Measurements from ENCODE around the gene ATP6V1C2. TPM values are rescaled to one million over a fixed set of nuclear protein-coding genes. Genes with fewer than 3 reads are reported as not detected.
A peak's percentile ranks its signal among the peaks of the same experiment; 100 is the strongest.

Gene ATP6V1C2, protein sequence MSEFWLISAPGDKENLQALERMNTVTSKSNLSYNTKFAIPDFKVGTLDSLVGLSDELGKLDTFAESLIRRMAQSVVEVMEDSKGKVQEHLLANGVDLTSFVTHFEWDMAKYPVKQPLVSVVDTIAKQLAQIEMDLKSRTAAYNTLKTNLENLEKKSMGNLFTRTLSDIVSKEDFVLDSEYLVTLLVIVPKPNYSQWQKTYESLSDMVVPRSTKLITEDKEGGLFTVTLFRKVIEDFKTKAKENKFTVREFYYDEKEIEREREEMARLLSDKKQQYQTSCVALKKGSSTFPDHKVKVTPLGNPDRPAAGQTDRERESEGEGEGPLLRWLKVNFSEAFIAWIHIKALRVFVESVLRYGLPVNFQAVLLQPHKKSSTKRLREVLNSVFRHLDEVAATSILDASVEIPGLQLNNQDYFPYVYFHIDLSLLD
- not detected in 2 replicates for total RNA-seq

DNA sequence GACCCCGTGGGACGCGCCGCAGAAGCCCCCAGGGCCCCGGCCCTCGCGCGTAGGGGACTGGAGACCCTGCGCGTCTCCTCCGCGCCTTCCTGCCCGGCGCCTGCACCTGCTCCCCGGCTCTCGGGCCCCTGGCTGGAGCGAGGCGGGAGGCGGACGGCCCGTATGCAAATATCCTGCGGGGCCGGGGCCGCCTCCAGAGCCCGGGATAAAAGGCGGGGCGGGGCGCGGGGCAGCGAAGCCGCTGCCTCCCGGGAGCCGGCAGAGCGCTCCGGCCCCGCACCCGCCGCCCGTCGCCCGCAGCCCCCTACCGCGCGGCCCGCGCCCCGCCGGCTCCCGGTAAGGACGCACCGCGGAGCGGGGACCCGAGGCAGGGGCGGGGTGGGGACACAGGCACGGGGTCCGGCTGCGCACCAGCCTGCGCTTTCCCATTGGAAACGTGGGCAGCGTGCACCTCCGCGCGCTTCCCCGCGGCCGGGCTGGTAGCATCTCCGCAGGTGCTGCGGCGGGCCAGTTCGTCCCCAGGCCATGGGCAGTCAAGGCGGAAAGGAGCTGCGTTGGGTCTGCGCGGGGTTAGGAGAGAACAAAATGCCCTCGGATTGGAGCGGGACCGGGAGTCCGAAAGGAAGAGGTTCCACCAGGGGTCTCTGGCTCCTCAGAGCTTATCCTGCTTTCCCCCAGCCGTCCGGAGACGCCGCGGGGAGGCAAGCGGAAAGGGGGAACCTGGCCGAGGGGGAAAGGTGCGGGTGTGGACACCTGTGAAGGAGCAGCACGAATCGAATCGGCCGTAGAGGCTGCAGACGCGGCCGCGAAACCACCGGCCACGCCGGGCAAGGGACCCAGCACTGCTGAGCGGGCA, at the start of gene ATP6V1C2:
TSS of gene ATP6V1C2 (plus strand) at position 235 of the 856 bp plus-strand sequence. CDS start 1,220 bp downstream, outside the sequence.
- no peak for TF ChIP-seq CTCF (conservative IDR thresholded peaks at IDR 0.05; ENCODE audit: low read depth, low read length)
- DNase-seq (ENCODE audit: low read depth) = no peak
- peak within 1 kb of the TSS; percentile 41 for H3K4me3 ChIP-seq (ENCODE audit: low read depth, low read length)

DNA sequence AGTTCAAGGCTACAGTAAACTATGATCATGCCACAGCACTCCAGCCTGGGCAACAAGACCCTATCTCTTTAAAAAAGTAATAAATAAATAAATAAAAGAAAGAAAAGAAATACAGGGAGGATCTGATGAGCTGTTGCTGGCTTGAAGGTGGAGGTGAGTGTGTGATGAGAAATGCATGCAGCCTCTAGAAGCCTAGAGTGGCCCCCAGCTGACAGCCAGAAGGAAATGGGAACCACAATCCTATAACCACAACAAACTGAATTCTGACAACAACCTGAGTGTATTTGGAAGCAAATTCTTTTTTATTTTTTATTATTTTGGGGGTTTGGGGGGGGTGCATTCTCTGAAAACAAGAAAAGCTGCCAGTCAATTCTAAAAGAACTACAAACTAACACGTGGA, 46.3 kb upstream of the ATP6V1C2 start:
- no peak for TF ChIP-seq CTCF (conservative IDR thresholded peaks at IDR 0.05; ENCODE audit: low read depth, low read length)
- DNase-seq (ENCODE audit: low read depth) = no peak
- H3K4me3 ChIP-seq (ENCODE audit: low read depth, low read length) = no peak overlapping the region

DNA sequence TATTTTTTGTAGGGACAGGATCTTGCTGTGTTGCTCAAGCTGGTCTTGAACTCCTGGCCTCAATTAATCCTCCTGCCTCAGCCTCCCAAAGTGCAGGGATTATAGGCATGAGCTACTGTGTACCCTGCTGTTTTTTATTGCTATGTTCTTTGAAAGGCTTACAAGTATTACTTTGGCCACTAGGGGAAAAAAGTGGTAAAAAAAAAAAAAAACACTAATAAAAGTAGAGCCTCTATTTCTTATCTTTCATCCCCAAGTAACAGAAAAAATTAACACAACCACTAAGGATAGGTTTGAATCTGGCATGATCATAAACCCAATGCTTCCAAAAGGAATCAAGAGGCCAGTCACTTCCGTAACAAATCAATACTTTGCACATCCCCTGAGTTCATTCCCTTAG, 43.2 kb upstream of the ATP6V1C2 start:
- no peak overlapping the region for H3K4me3 ChIP-seq (ENCODE audit: low read depth, low read length)
- TF ChIP-seq CTCF (conservative IDR thresholded peaks at IDR 0.05; ENCODE audit: low read depth, low read length) = peak; percentile 36
- DNase-seq (ENCODE audit: low read depth) = no peak

DNA sequence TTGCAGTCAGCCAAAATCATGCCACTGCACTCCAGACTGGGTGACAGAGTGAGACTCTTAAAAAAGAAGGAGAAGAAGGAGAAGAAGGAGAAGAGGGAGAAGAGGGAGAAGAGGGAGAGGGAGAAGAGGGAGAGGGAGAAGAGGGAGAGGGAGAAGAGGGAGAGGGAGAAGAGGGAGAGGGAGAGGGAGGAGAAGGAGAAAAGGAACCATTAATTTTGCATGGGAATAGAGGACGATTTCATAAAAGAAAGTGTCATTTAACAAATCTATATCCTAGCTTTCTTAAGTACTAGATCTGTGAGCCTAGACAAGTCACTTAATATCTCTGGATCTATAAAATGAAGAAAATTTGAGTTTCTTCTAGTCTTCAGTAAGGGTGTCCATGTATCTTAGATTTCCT, 41.2 kb upstream of the ATP6V1C2 start:
- no peak for TF ChIP-seq CTCF (conservative IDR thresholded peaks at IDR 0.05; ENCODE audit: low read depth, low read length)
- no peak overlapping the region for H3K4me3 ChIP-seq (ENCODE audit: low read depth, low read length)
- DNase-seq (ENCODE audit: low read depth) = no peak

DNA sequence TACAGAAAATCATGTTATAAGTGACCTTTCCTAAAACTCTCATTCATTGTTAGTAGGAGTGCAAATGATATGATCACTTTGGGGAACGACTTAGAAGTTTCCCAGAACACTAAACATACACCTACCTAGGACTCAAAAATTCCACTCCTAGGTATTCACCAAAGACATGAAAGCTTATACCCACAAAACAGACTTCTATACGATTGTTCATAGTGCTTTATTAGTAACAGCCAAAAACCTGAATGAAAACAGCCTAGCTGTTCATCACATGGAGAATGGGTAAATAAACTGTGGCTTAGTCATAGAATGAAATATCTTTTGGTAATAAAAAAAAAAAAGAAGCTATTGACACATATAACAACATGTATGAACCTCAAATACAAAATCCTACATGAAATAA, 40.5 kb upstream of the ATP6V1C2 start:
- no peak for TF ChIP-seq CTCF (conservative IDR thresholded peaks at IDR 0.05; ENCODE audit: low read depth, low read length)
- no peak for DNase-seq (ENCODE audit: low read depth)
- H3K4me3 ChIP-seq (ENCODE audit: low read depth, low read length) = no peak overlapping the region

DNA sequence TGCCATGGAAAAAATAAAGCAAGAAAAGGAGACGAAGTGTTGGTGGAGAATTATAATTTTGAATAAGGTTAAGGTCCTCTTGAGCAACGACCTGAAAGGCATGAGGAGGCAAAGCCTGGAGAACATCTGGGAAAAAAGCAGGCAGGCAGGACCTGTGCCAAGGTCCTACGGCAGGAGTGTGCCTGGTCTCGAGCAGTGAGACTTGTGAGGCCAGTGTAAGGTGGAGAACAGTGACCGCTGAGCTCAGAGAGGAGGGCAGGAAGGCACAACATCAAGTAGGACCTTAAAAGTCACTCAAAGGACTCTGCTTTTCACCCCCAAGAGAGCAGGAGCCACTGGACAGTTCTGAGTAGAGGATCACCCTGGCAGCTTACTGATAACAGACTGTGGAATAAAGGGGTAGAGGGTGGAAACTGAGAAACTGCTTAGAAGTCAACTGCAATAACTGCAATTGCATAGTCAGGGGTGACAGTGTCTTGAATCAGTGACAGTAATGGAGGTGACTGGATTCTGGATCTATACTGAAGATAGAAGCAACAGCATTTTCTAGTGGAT, 35.2 kb upstream of the ATP6V1C2 start:
- no peak for TF ChIP-seq CTCF (conservative IDR thresholded peaks at IDR 0.05; ENCODE audit: low read depth, low read length)
- no peak for DNase-seq (ENCODE audit: low read depth)
- H3K4me3 ChIP-seq (ENCODE audit: low read depth, low read length) = no peak overlapping the region
